Effector CD4-positive, alpha-beta T cell (primary cell): Measurements from ENCODE around the gene BCAP31.
"Not testable (repeated sequence)": the region's sequence is repeated elsewhere in the genome, so short reads cannot be mapped to it uniquely, and the experiment has no call there.

Source experiments
- DNase-seq: peaks from one replicate; pipeline ENCODE4 v3.0.0-alpha.2; 2020

The BCAP31 gene

GRCh38 chrX:153693216-153694086 lies 30.7 kb downstream of the BCAP31 start:
- DNase-seq = no peak

GRCh38 chrX:153692611-153693156 lies 31.5 kb downstream of the BCAP31 start:
- no peak for DNase-seq

GRCh38 chrX:153692003-153692402 lies 32.2 kb downstream of the BCAP31 start:
- no peak for DNase-seq

GRCh38 chrX:153691032-153691827 lies 33.0 kb downstream of the BCAP31 start:
- DNase-seq = not testable (repeated sequence)

GRCh38 chrX:153690466-153690865 lies 33.7 kb downstream of the BCAP31 start:
- DNase-seq = no peak

- no peak for DNase-seq
Measured at GRCh38 chrX:153689654-153690465, 34.3 kb downstream of the BCAP31 start.

- no peak for DNase-seq
Measured at GRCh38 chrX:153688911-153689590, 35.1 kb downstream of the BCAP31 start.

GRCh38 chrX:153688506-153688905 lies 35.7 kb downstream of the BCAP31 start:
- DNase-seq = no peak

GRCh38 chrX:153688071-153688470 lies 36.1 kb downstream of the BCAP31 start:
- no peak for DNase-seq

- no peak for DNase-seq
Measured at GRCh38 chrX:153687121-153688039, 36.8 kb downstream of the BCAP31 start, which contains the start of gene SLC6A8. SLC6A8 (plus strand) TSS chrX:153687926; CDS start chrX:153688575, 649 bp downstream.

- no peak for DNase-seq
Measured at GRCh38 chrX:153686711-153687110, 37.5 kb downstream of the BCAP31 start.

GRCh38 chrX:153685751-153686696 lies 38.2 kb downstream of the BCAP31 start:
- DNase-seq = no peak

GRCh38 chrX:153685156-153685536 lies 39.0 kb downstream of the BCAP31 start:
- DNase-seq = no peak

- no peak for DNase-seq
Measured at GRCh38 chrX:153684467-153685155, 39.6 kb downstream of the BCAP31 start.

GRCh38 chrX:153683486-153683885 lies 40.7 kb downstream of the BCAP31 start:
- not testable (repeated sequence) for DNase-seq

GRCh38 chrX:153681175-153681574 lies 43.0 kb downstream of the BCAP31 start:
- DNase-seq = no peak

- DNase-seq = no peak
Measured at GRCh38 chrX:153674219-153674851, 49.9 kb downstream of the BCAP31 start.

GRCh38 chrX:153673428-153674218 lies 50.6 kb downstream of the BCAP31 start, which contains the start of gene PNCK:
PNCK (minus strand) TSS chrX:153673813; CDS start chrX:153673076, 737 bp downstream.
- no peak for DNase-seq
